NCI-H146 treated with DMSO at 0.1 percent for 48 hours (cell line): Measurements from ENCODE around the gene CLCN4.

ENCODE experiments used
- DNase-seq: peaks from one replicate; lab custom pipeline; 2025; ENCODE audit not compliant: unreplicated experiment; lab: John Stamatoyannopoulos, UW

Gene CLCN4

GRCh38 chrX:10193587-10193986 lies 36.8 kb downstream of the CLCN4 start:
- no peak for DNase-seq

GRCh38 chrX:10195425-10195824 lies 38.6 kb downstream of the CLCN4 start:
- DNase-seq, result no peak

- no peak for DNase-seq
Observed at GRCh38 chrX:10195947-10196346, 39.2 kb downstream of the CLCN4 start.

- DNase-seq, result peak; percentile 54
Observed at GRCh38 chrX:10197279-10198210, 40.8 kb downstream of the CLCN4 start.

- no peak for DNase-seq
Observed at GRCh38 chrX:10198254-10198653, 41.5 kb downstream of the CLCN4 start.

GRCh38 chrX:10199212-10199611 lies 42.4 kb downstream of the CLCN4 start:
- DNase-seq, result no peak

GRCh38 chrX:10203617-10204016 lies 46.8 kb downstream of the CLCN4 start:
- no peak for DNase-seq

GRCh38 chrX:10206317-10206716 lies 49.5 kb downstream of the CLCN4 start:
- DNase-seq, result no peak

- DNase-seq, result no peak
Observed at GRCh38 chrX:10208281-10208856, 51.6 kb downstream of the CLCN4 start.

- no peak for DNase-seq
Observed at GRCh38 chrX:10208953-10209352, 52.2 kb downstream of the CLCN4 start.

GRCh38 chrX:10212395-10212794 lies 55.6 kb downstream of the CLCN4 start:
- DNase-seq, result no peak

GRCh38 chrX:10213716-10214115 lies 56.9 kb downstream of the CLCN4 start:
- DNase-seq, result no peak

GRCh38 chrX:10216208-10216607 lies 59.4 kb downstream of the CLCN4 start:
- DNase-seq, result no peak

GRCh38 chrX:10217198-10217597 lies 60.4 kb downstream of the CLCN4 start:
- no peak for DNase-seq

- DNase-seq, result no peak
Observed at GRCh38 chrX:10221651-10222050, 64.9 kb downstream of the CLCN4 start.

- DNase-seq, result no peak
Observed at GRCh38 chrX:10223276-10223675, 66.5 kb downstream of the CLCN4 start.

- no peak for DNase-seq
Observed at GRCh38 chrX:10223781-10224180, 67.0 kb downstream of the CLCN4 start.

GRCh38 chrX:10230222-10230621 lies 73.4 kb downstream of the CLCN4 start:
- DNase-seq, result no peak

- no peak for DNase-seq
Observed at GRCh38 chrX:10231461-10231860, 74.7 kb downstream of the CLCN4 start.

GRCh38 chrX:10233173-10233572 lies 76.4 kb downstream of the CLCN4 start:
- DNase-seq, result no peak

- no peak for DNase-seq
Observed at GRCh38 chrX:10233696-10234095, 76.9 kb downstream of the CLCN4 start.

- no peak for DNase-seq
Observed at GRCh38 chrX:10235851-10236250, 79.1 kb downstream of the CLCN4 start.

- DNase-seq, result no peak
Observed at GRCh38 chrX:10237241-10237640, 80.5 kb downstream of the CLCN4 start.
